Vagina (tissue), 2 donors: ENCODE measurements around the gene NPDC1. TPM values are rescaled to one million over a fixed set of nuclear protein-coding genes. Genes with fewer than 3 reads are reported as not detected.

Experiments used
- DNase-seq, 2 donors: peaks; one replicate each; pipeline ENCODE4 v3.0.0-alpha.2; 2017; ENCODE audit errors: extremely low spot score in 2 of 2
- H3K27ac ChIP-seq: fragments of 200-600 bp; sonication (generic); one replicate; pipeline ENCODE4 v1.5.1; 2019
- H3K27me3 ChIP-seq: fragments of 200-600 bp; sonication (generic); one replicate; pipeline ENCODE4 v1.5.1; 2019
- H3K36me3 ChIP-seq, 2 donors: fragments of 200-600 bp; sonication (generic); one replicate each; pipeline ENCODE4 v1.5.1; 2017 to 2019
- H3K4me1 ChIP-seq: fragments of 200-600 bp; sonication (generic); one replicate; pipeline ENCODE4 v1.5.1; 2019
- H3K4me3 ChIP-seq, 2 donors: fragments of 200-600 bp; sonication (generic); 1 replicate in 1 of 2; 2 replicates in 1 of 2; pipeline ENCODE4 v1.5.1; 2016 to 2019
- H3K9me3 ChIP-seq: fragments of 200-600 bp; sonication (generic); one replicate; pipeline ENCODE4 v1.5.1; 2019
- CTCF ChIP-seq, 3 experiments: fragments of 450-650 bp in 2 of 3; fragments of 200-600 bp in 1 of 3; sonication (generic) in 1 of 3; IDR thresholded peaks; one replicate each; pipeline ENCODE4 v1.5.1; 2017 to 2019; ENCODE audit warnings: antibody characterized with exemption in 3 of 3, mild to moderate bottlenecking in 2 of 3, moderate library complexity in 2 of 3
- POLR2A ChIP-seq, 2 donors: fragments of 450-650 bp; IDR thresholded peaks; one replicate each; pipeline ENCODE4 v1.6.1; 2017; ENCODE audit warnings: antibody characterized with exemption in 2 of 2, mild to moderate bottlenecking in 2 of 2, moderate library complexity in 2 of 2
- POLR2AphosphoS5 ChIP-seq, 2 donors: sonication (generic); formaldehyde crosslinking; IDR thresholded peaks; one replicate each; pipeline ENCODE4 v1.9.0; 2017; ENCODE audit warnings: antibody characterized with exemption in 2 of 2, mild to moderate bottlenecking in 2 of 2, low read depth in 1 of 2; ENCODE audit not compliant: insufficient read depth in 1 of 2
- intact Hi-C: fragments of 100-400 bp; cut with DNase I; formaldehyde crosslinking; loops from one replicate; pipeline ENCODE4 v1.15.1; 2023
- total RNA-seq: library from RNA; depleted of rRNA; stranded (reverse); fragments of >200 nt; gene quantifications from one replicate; pipeline ENCODE4 v1.2.3, GENCODE V29; 2016

The NPDC1 gene
- total RNA-seq, 1 donor from 2014 or later = 67.5 TPM

DNA sequence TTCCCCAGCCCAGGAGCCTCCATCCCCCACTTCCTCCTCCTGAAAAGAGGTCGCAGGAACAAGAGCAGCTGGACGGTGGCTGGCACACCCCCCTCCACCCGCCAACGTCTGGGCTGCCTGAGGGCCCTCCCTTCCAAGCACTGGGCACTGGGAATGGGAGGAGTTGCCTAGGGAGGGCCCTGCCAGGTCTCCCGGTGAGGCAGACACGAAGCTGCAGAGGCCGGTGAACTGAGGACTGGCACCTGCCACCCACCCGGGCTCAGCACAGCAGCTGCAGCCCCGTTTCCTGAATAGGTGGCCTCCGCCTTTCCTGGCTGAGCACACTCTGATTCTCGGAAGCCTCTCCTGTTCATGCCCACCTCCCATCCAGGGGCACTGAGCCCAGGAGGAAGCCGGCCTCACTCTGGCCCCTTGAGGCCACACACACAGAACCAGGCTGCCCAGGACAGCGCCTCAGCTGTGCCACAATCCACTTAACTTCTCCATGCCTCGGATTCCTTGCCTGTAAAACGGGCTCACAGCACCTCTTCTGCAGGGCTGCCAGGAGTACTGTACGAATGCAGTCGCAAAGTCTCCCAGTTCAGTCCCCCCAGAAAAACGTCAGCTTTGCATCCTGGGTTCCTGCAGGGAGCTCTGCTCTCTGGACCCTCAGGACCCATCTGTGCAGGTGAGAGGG, 1.3 kb downstream of the NPDC1 start:
- no peak for TF ChIP-seq CTCF (IDR thresholded peaks at IDR 0.05)
- TF ChIP-seq POLR2A (IDR thresholded peaks at IDR 0.05) = no peak
- TF ChIP-seq POLR2AphosphoS5 (IDR thresholded peaks at IDR 0.05; ENCODE audit: insufficient read depth in 1 of 2, low read depth in 1 of 2) = no peak
- Histone ChIP-seq H3K4me1 (peaks cover 36% of the 10 kb centered on the region), H3K36me3 (peaks cover 0 to 3% of the 10 kb centered on the region in 2 donors), H3K4me3 (peak overlapping the region; percentile 48 to 63), H3K27me3 (no peaks in the 10 kb centered on the region), H3K27ac (no peak overlapping the region), H3K9me3 (no peaks in the 10 kb centered on the region)
- intact Hi-C loops = no loop called here
- DNase-seq = no peak

- H3K27ac ChIP-seq = no peak overlapping the region
Measured at GRCh38 chr9:137044037-137044436, 1.9 kb downstream of the NPDC1 start.

GRCh38 chr9:137042751-137043727, 2.9 kb downstream of the NPDC1 start:
- intact Hi-C loops = no loop called here
- Histone ChIP-seq H3K27ac (no peak overlapping the region), H3K36me3 (peaks cover 0 to 7% of the 10 kb centered on the region in 2 donors), H3K4me3 (peak overlapping the region; percentile 48 to 63), H3K9me3 (no peaks in the 10 kb centered on the region), H3K4me1 (peaks cover 30% of the 10 kb centered on the region), H3K27me3 (no peaks in the 10 kb centered on the region)
- DNase-seq = no peak
- TF ChIP-seq CTCF (IDR thresholded peaks at IDR 0.05) (no peak), POLR2A (IDR thresholded peaks at IDR 0.05) (no peak), POLR2AphosphoS5 (IDR thresholded peaks at IDR 0.05; ENCODE audit: insufficient read depth in 1 of 2, low read depth in 1 of 2) (no peak)

More at GRCh38 chr9:137044037-137044436, 1.9 kb downstream of the NPDC1 start:
- TF ChIP-seq POLR2AphosphoS5 (IDR thresholded peaks at IDR 0.05; ENCODE audit: insufficient read depth in 1 of 2, low read depth in 1 of 2) = no peak
- no peak for TF ChIP-seq POLR2A (IDR thresholded peaks at IDR 0.05)
- TF ChIP-seq CTCF (IDR thresholded peaks at IDR 0.05) = no peak
- no peak for DNase-seq
- intact Hi-C loops = no loop called here
- peaks cover 36% of the 10 kb centered on the region for H3K4me1 ChIP-seq
- peak overlapping the region; percentile 48 to 63 for H3K4me3 ChIP-seq
- H3K27me3 ChIP-seq = no peaks in the 10 kb centered on the region
- peaks cover 0 to 7% of the 10 kb centered on the region in 2 donors for H3K36me3 ChIP-seq
- H3K9me3 ChIP-seq = no peaks in the 10 kb centered on the region

DNA sequence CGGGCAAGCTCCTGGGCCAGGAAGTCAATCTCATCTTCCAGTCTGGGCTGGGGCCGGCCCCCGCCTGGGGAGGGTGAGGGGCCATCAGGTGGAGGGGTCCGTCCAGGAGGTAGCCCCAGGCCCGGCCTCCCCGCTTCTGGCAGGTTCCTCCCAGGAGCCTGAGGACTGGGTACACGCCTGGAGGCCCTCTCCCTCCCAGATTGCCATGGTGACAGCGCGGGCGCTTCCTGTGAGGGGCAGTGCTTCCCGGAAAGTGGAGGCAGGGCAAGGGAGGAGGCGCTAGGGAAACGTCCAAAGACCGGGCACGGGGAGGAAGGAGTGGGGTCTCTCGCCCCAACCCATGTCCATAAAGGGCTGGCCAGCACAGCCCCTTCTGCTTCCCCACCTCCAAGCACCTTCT, 4.9 kb downstream of the NPDC1 start:
- peak overlapping the region in 1 of 2 donors; percentile 10 for H3K4me3 ChIP-seq
- H3K36me3 ChIP-seq = peaks cover 0 to 7% of the 10 kb centered on the region in 2 donors
- no peak for DNase-seq
- H3K27me3 ChIP-seq = no peaks in the 10 kb centered on the region
- no peak for TF ChIP-seq CTCF (IDR thresholded peaks at IDR 0.05)
- TF ChIP-seq POLR2A (IDR thresholded peaks at IDR 0.05) = no peak
- TF ChIP-seq POLR2AphosphoS5 (IDR thresholded peaks at IDR 0.05; ENCODE audit: insufficient read depth in 1 of 2, low read depth in 1 of 2) = no peak
- no peak overlapping the region for H3K27ac ChIP-seq
- H3K9me3 ChIP-seq = no peaks in the 10 kb centered on the region
- intact Hi-C loops = no loop called here
- peaks cover 22% of the 10 kb centered on the region for H3K4me1 ChIP-seq
